Measurements from ENCODE around the gene SRGAP2C. TPM values are rescaled to one million over a fixed set of nuclear protein-coding genes. Genes with fewer than 3 reads are reported as not detected.
"Not testable (repeated sequence)": the region's sequence is repeated elsewhere in the genome, so short reads cannot be mapped to it uniquely, and the experiment has no call there.

The SRGAP2C gene
- total RNA-seq, 2 experiments from 2014 or later, result 27.4 to 29.6 TPM

GRCh38 chr1:121226295-121226904, 41.6 kb downstream of the SRGAP2C start:
- POLR2A ChIA-PET; H3K4me1 Mint-ChIP-seq; H3K4me3 Mint-ChIP-seq; H3K9me3 Mint-ChIP-seq; H3K36me3 Mint-ChIP-seq (ENCODE audit: low read depth); H3K27me3 Mint-ChIP-seq; DNase-seq; H3K27ac Mint-ChIP-seq; CTCF ChIA-PET: not testable (repeated sequence)

- H3K27ac Mint-ChIP-seq; DNase-seq; H3K4me3 Mint-ChIP-seq; CTCF ChIA-PET; H3K4me1 Mint-ChIP-seq; H3K27me3 Mint-ChIP-seq; POLR2A ChIA-PET; H3K9me3 Mint-ChIP-seq; H3K36me3 Mint-ChIP-seq (ENCODE audit: low read depth): not testable (repeated sequence)
Observed at GRCh38 chr1:121226925-121227324, 42.1 kb downstream of the SRGAP2C start.

- POLR2A ChIA-PET; DNase-seq; H3K4me3 Mint-ChIP-seq; H3K27ac Mint-ChIP-seq; H3K4me1 Mint-ChIP-seq; H3K9me3 Mint-ChIP-seq; H3K36me3 Mint-ChIP-seq (ENCODE audit: low read depth); CTCF ChIA-PET; H3K27me3 Mint-ChIP-seq: not testable (repeated sequence)
Observed at GRCh38 chr1:121227544-121228330, 43.0 kb downstream of the SRGAP2C start.

- CTCF ChIA-PET, result not testable (repeated sequence)
Observed at GRCh38 chr1:121230636-121231035, 45.9 kb downstream of the SRGAP2C start.

DNA sequence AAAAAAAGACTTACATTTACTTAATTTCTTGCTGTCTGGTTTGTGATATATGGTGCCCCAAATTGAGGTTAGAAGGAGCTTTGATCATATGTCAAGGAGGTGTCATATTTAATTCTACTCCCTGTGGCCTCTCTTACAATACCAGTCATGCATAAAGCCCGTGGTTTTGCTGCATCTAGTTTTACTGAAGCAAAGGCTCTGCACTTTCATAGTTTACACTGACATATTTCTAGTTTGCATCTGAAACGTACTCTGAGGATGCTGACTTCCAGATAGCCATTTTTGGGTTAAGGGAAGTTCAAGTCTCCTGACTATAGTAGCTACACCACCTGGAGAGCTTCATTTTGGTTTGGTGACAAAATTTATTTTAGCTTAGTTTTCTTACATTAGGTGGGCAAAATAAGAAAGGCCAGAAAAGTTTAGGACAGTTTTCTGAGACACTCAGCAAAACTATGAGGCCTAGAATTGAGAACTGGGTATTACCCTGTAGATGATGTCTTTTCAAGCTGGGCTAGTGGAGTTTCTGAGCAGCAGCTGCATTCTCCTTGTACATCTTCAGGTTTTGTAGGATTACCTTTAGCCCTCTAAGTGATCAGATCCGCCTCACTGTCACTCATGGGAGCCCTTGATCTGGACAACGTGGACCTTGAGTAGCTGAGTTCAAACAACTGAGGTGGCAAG, 47.8 kb downstream of the SRGAP2C start:
- H3K27me3 Mint-ChIP-seq; POLR2A ChIA-PET; H3K27ac Mint-ChIP-seq; CTCF ChIA-PET; H3K4me1 Mint-ChIP-seq; H3K36me3 Mint-ChIP-seq (ENCODE audit: low read depth); DNase-seq; H3K9me3 Mint-ChIP-seq; H3K4me3 Mint-ChIP-seq: not testable (repeated sequence)

More at GRCh38 chr1:121230636-121231035, 45.9 kb downstream of the SRGAP2C start:
- POLR2A ChIA-PET; H3K9me3 Mint-ChIP-seq; H3K36me3 Mint-ChIP-seq (ENCODE audit: low read depth); H3K27me3 Mint-ChIP-seq; H3K27ac Mint-ChIP-seq; H3K4me3 Mint-ChIP-seq; DNase-seq; H3K4me1 Mint-ChIP-seq: not testable (repeated sequence)

- H3K27me3 Mint-ChIP-seq; H3K4me1 Mint-ChIP-seq; H3K4me3 Mint-ChIP-seq; H3K36me3 Mint-ChIP-seq (ENCODE audit: low read depth); H3K27ac Mint-ChIP-seq; H3K9me3 Mint-ChIP-seq; POLR2A ChIA-PET; DNase-seq; CTCF ChIA-PET: not testable (repeated sequence)
Observed at GRCh38 chr1:121234090-121234759, 49.5 kb downstream of the SRGAP2C start.

- DNase-seq; H3K36me3 Mint-ChIP-seq (ENCODE audit: low read depth); H3K27ac Mint-ChIP-seq; H3K4me1 Mint-ChIP-seq; H3K4me3 Mint-ChIP-seq; H3K9me3 Mint-ChIP-seq; POLR2A ChIA-PET; CTCF ChIA-PET; H3K27me3 Mint-ChIP-seq: not testable (repeated sequence)
Observed at GRCh38 chr1:121238384-121238783, 53.6 kb downstream of the SRGAP2C start.

- CTCF ChIA-PET; H3K4me3 Mint-ChIP-seq; POLR2A ChIA-PET; H3K27me3 Mint-ChIP-seq; H3K27ac Mint-ChIP-seq; H3K36me3 Mint-ChIP-seq (ENCODE audit: low read depth); DNase-seq; H3K9me3 Mint-ChIP-seq; H3K4me1 Mint-ChIP-seq: not testable (repeated sequence)
Observed at GRCh38 chr1:121243913-121244312, 59.1 kb downstream of the SRGAP2C start.

- H3K4me3 Mint-ChIP-seq; POLR2A ChIA-PET; DNase-seq; H3K27me3 Mint-ChIP-seq; H3K4me1 Mint-ChIP-seq; H3K27ac Mint-ChIP-seq; H3K36me3 Mint-ChIP-seq (ENCODE audit: low read depth); CTCF ChIA-PET; H3K9me3 Mint-ChIP-seq: not testable (repeated sequence)
Observed at GRCh38 chr1:121246399-121246798, 61.6 kb downstream of the SRGAP2C start.

GRCh38 chr1:121252656-121253055, 67.9 kb downstream of the SRGAP2C start:
- H3K4me3 Mint-ChIP-seq; CTCF ChIA-PET; H3K9me3 Mint-ChIP-seq; H3K27me3 Mint-ChIP-seq; H3K36me3 Mint-ChIP-seq (ENCODE audit: low read depth); H3K27ac Mint-ChIP-seq; H3K4me1 Mint-ChIP-seq; DNase-seq; POLR2A ChIA-PET: not testable (repeated sequence)

- H3K9me3 Mint-ChIP-seq; H3K27ac Mint-ChIP-seq; H3K27me3 Mint-ChIP-seq; H3K36me3 Mint-ChIP-seq (ENCODE audit: low read depth); H3K4me3 Mint-ChIP-seq; DNase-seq; POLR2A ChIA-PET; CTCF ChIA-PET; H3K4me1 Mint-ChIP-seq: not testable (repeated sequence)
Observed at GRCh38 chr1:121254618-121255017, 69.8 kb downstream of the SRGAP2C start.

GRCh38 chr1:121257632-121258031, 72.9 kb downstream of the SRGAP2C start:
- H3K36me3 Mint-ChIP-seq (ENCODE audit: low read depth); H3K27ac Mint-ChIP-seq; H3K9me3 Mint-ChIP-seq; H3K27me3 Mint-ChIP-seq; POLR2A ChIA-PET; DNase-seq; CTCF ChIA-PET; H3K4me1 Mint-ChIP-seq; H3K4me3 Mint-ChIP-seq: not testable (repeated sequence)

DNA sequence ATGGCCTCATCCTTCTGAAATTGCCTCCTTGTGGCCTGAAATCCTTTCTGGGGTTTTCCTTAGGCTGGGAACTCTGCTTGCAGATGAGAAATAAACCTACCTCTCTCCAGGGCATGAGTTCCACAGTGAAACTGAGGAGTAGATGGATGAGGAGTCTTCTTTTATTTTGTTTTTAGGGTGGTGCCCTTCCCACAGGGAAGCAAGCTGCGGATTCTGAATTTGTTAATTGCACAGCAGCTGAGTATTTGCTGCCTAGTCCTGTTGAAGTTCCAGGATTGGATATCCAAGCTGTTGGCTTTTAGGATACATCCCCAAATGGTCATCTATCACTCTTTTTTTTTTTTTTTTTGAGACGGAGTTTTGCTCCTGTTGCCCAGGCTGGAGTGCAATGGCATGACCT, 73.4 kb downstream of the SRGAP2C start:
- DNase-seq; H3K4me3 Mint-ChIP-seq; H3K27ac Mint-ChIP-seq; CTCF ChIA-PET; POLR2A ChIA-PET; H3K27me3 Mint-ChIP-seq; H3K9me3 Mint-ChIP-seq; H3K4me1 Mint-ChIP-seq; H3K36me3 Mint-ChIP-seq (ENCODE audit: low read depth): not testable (repeated sequence)
